Fibroblast of mammary gland (primary cell): ENCODE data around the gene SIK2.
"Not testable (repeated sequence)": the region's sequence is repeated elsewhere in the genome, so short reads cannot be mapped to it uniquely, and the experiment has no call there.

ENCODE experiments used
- DNase-seq: peaks from one replicate; pipeline ENCODE4 v3.0.0-alpha.2; 2010; ENCODE audit warnings: low read depth
- H3K4me3 ChIP-seq: 2 replicates; pipeline ENCODE4 v1.5.1; 2011; ENCODE audit warnings: low read depth, mild to moderate bottlenecking, low read length, moderate library complexity; ENCODE audit not compliant: control insufficient read depth
- TF ChIP-seq, protein P1 (sequence below): conservative IDR thresholded peaks from 2 replicates; pipeline ENCODE4 v1.5.1; 2011; ENCODE audit warnings: low read depth, low read length, inconsistent platforms; ENCODE audit not compliant: control insufficient read depth, insufficient read depth

SIK2 gene

DNA sequence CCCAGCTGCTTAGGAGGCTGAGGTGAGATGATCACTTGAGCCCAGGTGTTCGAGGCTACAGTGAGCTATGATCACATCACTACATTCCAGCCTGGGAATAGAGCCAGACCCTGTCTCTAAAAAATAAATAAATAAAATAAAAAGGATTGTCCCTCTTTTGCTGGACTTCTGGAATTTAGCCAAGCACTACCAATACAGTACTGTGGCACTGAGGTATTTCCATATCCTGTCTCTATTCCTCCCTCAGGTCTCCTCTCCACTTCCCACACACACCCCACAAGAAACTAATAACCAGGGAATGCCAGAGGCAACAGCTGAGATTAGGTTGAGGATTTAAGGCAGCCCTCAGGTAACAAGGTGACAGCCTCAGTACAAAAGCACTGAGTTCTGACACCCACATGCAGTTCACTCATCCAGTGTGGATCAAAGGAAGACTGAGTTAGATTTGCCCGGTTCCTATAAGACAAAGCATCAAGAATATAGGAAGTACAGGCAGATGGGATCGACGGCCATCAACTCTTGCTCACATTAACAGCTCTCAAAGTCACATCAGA, 168.4 kb downstream of the SIK2 start:
- TF ChIP-seq, protein P1, sequence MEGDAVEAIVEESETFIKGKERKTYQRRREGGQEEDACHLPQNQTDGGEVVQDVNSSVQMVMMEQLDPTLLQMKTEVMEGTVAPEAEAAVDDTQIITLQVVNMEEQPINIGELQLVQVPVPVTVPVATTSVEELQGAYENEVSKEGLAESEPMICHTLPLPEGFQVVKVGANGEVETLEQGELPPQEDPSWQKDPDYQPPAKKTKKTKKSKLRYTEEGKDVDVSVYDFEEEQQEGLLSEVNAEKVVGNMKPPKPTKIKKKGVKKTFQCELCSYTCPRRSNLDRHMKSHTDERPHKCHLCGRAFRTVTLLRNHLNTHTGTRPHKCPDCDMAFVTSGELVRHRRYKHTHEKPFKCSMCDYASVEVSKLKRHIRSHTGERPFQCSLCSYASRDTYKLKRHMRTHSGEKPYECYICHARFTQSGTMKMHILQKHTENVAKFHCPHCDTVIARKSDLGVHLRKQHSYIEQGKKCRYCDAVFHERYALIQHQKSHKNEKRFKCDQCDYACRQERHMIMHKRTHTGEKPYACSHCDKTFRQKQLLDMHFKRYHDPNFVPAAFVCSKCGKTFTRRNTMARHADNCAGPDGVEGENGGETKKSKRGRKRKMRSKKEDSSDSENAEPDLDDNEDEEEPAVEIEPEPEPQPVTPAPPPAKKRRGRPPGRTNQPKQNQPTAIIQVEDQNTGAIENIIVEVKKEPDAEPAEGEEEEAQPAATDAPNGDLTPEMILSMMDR = no peak
- no peak overlapping the region for H3K4me3 ChIP-seq
- DNase-seq = no peak

DNA sequence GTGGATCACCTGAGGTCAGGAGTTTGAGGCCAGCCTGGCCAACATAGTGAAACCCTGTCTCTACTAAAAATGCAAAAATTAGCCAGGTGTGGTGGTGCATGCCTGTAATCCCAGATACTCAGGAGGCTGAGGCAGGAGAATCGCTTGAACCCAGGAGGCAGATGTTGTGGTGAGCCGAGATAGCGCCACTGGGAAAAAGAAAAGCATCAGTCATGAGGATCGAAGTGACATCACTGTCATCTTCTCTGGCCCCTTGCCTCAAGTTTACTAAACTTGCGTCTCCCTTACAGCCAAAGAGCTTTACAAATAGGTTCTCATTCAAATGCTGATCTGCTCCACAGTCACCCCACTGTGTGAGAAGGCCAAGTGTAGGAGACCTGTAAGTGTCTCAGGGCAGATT, 169.0 kb downstream of the SIK2 start:
- DNase-seq, H3K4me3 ChIP-seq: not testable (repeated sequence)

DNA sequence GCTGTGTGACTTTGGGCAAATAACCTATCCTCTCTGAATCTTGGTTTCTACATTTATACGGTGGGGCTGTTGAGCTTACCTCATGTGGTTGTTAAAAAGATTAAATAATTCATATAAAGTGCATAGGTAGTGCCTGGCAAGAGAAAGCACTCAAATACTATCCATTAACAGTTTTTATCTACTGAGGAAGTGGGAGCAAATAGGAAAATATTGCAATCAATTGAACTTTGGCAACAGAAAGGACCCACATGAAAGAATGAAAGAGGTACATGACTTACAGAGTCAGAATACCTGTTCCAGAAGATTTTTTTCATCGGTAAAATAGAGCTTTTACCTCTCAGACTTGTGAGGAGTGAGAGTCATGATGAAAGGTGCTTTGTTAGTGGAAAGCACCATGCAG, 170.3 kb downstream of the SIK2 start:
- TF ChIP-seq, protein P1 = no peak
- no peak overlapping the region for H3K4me3 ChIP-seq
- no peak for DNase-seq

DNA sequence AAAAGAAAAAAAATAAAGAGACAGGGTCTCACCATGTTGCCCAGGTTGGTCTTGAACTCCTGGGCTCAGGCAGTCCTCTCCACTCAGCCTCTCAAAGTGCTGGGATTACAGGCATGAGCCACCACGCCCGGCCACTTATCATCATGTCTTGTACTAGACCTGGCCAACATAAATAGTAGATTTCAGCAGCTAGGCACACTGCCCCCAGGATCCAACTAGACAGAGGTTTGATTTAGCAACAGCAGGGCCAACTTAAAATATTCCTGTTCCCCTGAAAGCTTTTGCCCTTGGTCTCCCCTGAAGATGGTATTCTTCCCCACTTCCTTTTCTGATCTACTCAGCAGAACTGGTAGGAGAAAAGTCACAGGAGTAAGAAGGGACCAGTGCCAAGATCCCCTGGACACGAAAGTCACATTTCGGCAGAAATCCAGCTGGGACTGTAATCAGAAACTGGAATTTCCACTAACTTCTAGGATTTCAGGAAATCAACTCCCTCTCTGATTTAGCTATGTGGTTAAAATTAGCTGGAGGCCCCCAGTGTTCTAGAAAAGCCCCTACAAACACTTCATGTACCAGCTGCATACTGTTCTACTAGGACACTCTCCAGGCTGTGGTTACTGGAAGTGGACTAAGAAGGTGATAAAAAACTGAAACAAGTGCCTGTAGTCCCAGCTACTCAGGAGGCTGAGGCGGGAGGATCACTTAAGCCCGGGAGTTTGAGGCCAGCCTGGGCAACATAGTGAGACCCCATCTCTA, 172.9 kb downstream of the SIK2 start:
- no peak overlapping the region for H3K4me3 ChIP-seq
- peak; percentile 35 for DNase-seq
- TF ChIP-seq, protein P1 = no peak

DNA sequence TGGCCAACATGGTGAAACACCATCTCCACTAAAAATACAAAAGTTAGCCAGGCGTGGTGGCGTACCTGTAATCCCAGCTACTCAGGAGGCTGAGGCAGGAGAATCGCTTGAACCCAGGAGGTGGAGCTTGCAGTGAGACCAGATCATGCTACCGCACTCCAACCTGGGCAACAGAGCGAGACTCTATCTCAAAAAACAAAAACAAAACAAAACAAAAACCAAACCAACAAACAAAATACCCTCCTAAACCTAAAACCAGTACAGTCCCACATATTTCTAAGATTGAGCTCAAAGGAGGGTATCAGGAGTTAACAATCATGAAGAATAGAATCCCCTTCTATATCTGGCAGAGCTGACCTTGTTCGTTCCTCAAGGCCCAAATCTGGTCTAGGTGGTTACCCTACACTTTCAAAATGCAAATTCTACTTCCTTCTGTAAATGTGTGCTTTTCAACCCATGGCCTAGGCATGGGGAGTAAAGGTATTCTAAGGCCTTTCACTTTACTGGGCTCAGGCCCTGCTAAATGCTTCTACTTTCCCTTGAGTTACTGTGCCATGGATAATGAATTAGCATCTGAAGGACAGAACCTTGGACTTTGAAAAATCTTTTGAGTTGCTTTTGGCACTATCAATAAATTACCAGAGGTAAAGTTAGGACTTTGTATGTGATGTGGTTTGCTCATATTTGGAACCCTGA, 174.3 kb downstream of the SIK2 start:
- TF ChIP-seq, protein P1 = no peak

DNA sequence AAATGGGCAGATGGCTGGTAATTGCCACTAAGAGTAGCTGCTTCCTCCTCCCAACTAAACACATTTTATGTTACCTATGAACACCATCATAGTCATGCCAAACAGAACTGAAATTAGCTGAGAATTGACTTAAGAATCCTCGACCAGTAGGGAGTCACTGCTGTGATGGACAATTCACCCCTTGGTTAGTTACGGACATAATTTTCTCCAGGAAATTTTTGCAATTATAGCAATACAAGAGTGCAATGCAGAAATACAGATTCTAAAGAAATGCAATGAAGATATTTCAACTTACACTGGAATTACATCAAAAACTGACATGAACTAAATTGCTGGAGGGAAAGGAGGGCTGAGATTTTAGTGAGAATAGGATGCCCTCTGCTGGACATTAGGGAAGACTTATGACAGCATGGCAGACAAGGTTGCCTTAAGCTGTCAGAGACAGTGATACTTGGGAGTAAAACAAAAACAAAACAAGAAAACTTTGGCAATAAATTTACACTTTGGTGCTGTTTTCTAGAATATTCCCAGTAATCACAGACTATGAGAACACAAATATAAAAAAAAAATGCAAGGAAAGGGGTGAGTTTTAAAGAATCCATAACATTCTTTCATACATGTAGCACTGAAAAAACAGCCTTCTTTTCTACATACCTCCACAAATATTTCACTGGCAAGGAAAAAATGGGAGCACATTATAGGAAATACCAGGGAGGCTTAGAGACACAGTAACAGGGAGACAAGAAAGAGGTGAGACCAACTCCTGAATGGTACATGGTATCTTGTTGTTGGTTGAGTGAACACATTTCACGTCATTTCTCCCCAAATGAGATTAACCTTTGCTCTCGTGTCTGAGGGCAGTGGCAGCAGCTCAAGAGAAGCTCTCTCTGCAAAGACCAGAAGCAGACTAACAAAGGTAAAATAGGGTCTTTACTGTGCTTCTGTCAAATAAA, 175.1 kb downstream of the SIK2 start:
- peak; percentile 82 for DNase-seq
- no peak overlapping the region for H3K4me3 ChIP-seq
- TF ChIP-seq, protein P1 = peak; percentile 81

More for the DNA sequence above, 174.3 kb downstream of the SIK2 start:
- H3K4me3 ChIP-seq = no peak overlapping the region
- no peak for DNase-seq
